Measurements from ENCODE around the gene CD300LD. TPM values are rescaled to one million over a fixed set of nuclear protein-coding genes. Genes with fewer than 3 reads are reported as not detected.

The CD300LD gene
- total and polyA plus RNA-seq, 2 of the 8 experiments (the other 6 are each of a cell fraction or from before 2014, with no cell fraction given), result not detected

- H4K8ac ChIP-seq (ENCODE audit: extremely low read depth, insufficient read depth, low read length), result no peak overlapping the region
- H3K4me1 ChIP-seq (replicated peaks in 1 of 4; ENCODE audit: control insufficient read depth in 3 of 4, insufficient read depth in 4 of 4, low read length in 3 of 4), result no peaks in the 10 kb centered on the region
- no peak overlapping the region for H2BK15ac ChIP-seq (ENCODE audit: low read length)
- no peak overlapping the region for H4K91ac ChIP-seq (replicated peaks; ENCODE audit: insufficient read length, low read length)
- no peak overlapping the region for H2BK120ac ChIP-seq (replicated peaks; ENCODE audit: low read depth, low read length)
- H3K27me3 ChIP-seq (replicated peaks in 1 of 4; ENCODE audit: control insufficient read depth in 3 of 4, extremely low read depth in 1 of 4, insufficient read depth in 3 of 4, low read length in 3 of 4), result no peaks in the 10 kb centered on the region; a peak in 2 of 7 replicates
- H3K79me1 ChIP-seq (ENCODE audit: low read depth, low read length), result no peaks in the 10 kb centered on the region
- H3K27ac ChIP-seq (ENCODE audit: low read depth, low read length), result no peak overlapping the region
- WGBS, 2 experiments (ENCODE audit: extremely low coverage in 1 of 2, insufficient coverage in 1 of 2, insufficient read length in 1 of 2, insufficient replicate concordance in 2 of 2, low coverage in 1 of 2, low lambda C conversion rate in 2 of 2, missing lambda C conversion rate in 1 of 2), result 85% methylated on average over 23 of the region's 23 CpGs; no CpG with 5 or more reads in 1 of the 2 experiments
- no peak for DNase-seq (ENCODE audit: low read depth in 1 of 2, low spot score in 2 of 2)
- H2BK20ac ChIP-seq (ENCODE audit: low read length), result no peak overlapping the region
- no peak overlapping the region for H3K4me2 ChIP-seq (ENCODE audit: insufficient read depth in 1 of 2, low read depth in 2 of 2, low read length in 2 of 2)
- H3K36me3 ChIP-seq (ENCODE audit: control insufficient read depth in 2 of 4, insufficient read depth in 4 of 4, low read length in 3 of 4), result no peaks in the 10 kb centered on the region
- no peak overlapping the region for H4K5ac ChIP-seq (ENCODE audit: insufficient read length, low read depth, low read length)
- H2AFZ ChIP-seq (ENCODE audit: low read length), result no peak overlapping the region
- H3K79me2 ChIP-seq (ENCODE audit: control insufficient read depth in 1 of 2, insufficient read depth in 2 of 2, low read length in 2 of 2), result no peaks in the 10 kb centered on the region
- no peak overlapping the region; the same call in 1 of the 2 replicates for H3K18ac ChIP-seq (ENCODE audit: extremely low read depth, low read length)
- no peak for FAIRE-seq
- H3K9me3 ChIP-seq (ENCODE audit: insufficient read depth in 2 of 2, low read depth in 1 of 2, low read length in 1 of 2), result no peaks in the 10 kb centered on the region
- 0 out of 2 replicates have a peak, but pooled peaks cover 2% of the 10 kb centered on the region for H3K23me2 ChIP-seq (ENCODE audit: low read depth, low read length)
- no peak overlapping the region for H3K14ac ChIP-seq (ENCODE audit: insufficient read length)
- CTCF ChIA-PET (ENCODE audit: partially characterized antibody), result interaction anchor here (1.1 to 1.5 kb wide), 2 partner anchors 24 to 85 kb away, joined by 3 read pairs; no protein-coding TSS in a partner anchor
- POLR2A ChIA-PET (ENCODE audit: partially characterized antibody), result no interaction called here
- H3K4ac ChIP-seq (replicated peaks; ENCODE audit: insufficient read length, low read depth, low read length), result no peak overlapping the region
- H2BK12ac ChIP-seq (ENCODE audit: low read depth, low read length), result no peak overlapping the region
- no peak overlapping the region for H3K23ac ChIP-seq (ENCODE audit: insufficient read length)
- no peak overlapping the region for H3K4me3 ChIP-seq (ENCODE audit: extremely low read depth in 1 of 4, insufficient read depth in 2 of 4, low read depth in 3 of 4, low read length in 4 of 4)
- H4K20me1 ChIP-seq (replicated peaks in 1 of 2; ENCODE audit: control insufficient read depth in 1 of 2, insufficient read depth in 2 of 2, low read length in 2 of 2), result peaks cover 0 to 2% of the 10 kb centered on the region in 2 experiments
- H2BK5ac ChIP-seq (ENCODE audit: low read depth, low read length), result no peak overlapping the region
- H2AK5ac ChIP-seq (ENCODE audit: low read depth, low read length), result no peak overlapping the region
- H3K9ac ChIP-seq (replicated peaks in 1 of 4; ENCODE audit: extremely low read depth in 1 of 4, low read depth in 3 of 4, low read length in 3 of 4), result no peak overlapping the region
- H3K56ac ChIP-seq (replicated peaks; ENCODE audit: insufficient read length, low read depth, low read length), result no peak overlapping the region
- TF ChIP-seq SP1 (IDR thresholded peaks at IDR 0.05; ENCODE audit: low read depth, low read length), result no peak
- no peak for TF ChIP-seq BCL11A (IDR thresholded peaks at IDR 0.05; ENCODE audit: low read depth in 2 of 2, low read length in 2 of 2)
- no peak for TF ChIP-seq KDM5A (IDR thresholded peaks at IDR 0.05; ENCODE audit: low read length)
- TF ChIP-seq GABPA (IDR thresholded peaks at IDR 0.05; ENCODE audit: borderline replicate concordance, insufficient read depth, low read length), result no peak
- TF ChIP-seq RFX5 (IDR thresholded peaks at IDR 0.05; ENCODE audit: borderline replicate concordance, low read depth, low read length), result no peak
- TF ChIP-seq EZH2 (IDR thresholded peaks at IDR 0.05; ENCODE audit: low read depth, low read length, severe bottlenecking), result no peak
- TF ChIP-seq, protein P1, sequence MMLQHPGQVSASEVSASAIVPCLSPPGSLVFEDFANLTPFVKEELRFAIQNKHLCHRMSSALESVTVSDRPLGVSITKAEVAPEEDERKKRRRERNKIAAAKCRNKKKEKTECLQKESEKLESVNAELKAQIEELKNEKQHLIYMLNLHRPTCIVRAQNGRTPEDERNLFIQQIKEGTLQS (IDR thresholded peaks at IDR 0.05; ENCODE audit: insufficient read depth, low read depth, low read length), result no peak
- TF ChIP-seq TCF12 (IDR thresholded peaks at IDR 0.05; ENCODE audit: low read depth, low read length), result no peak
- TF ChIP-seq EGR1 (IDR thresholded peaks at IDR 0.05; ENCODE audit: borderline replicate concordance, low read depth, low read length), result no peak
- no peak for TF ChIP-seq SIN3A (conservative IDR thresholded peaks at IDR 0.05 in 1 of 2, IDR thresholded peaks at IDR 0.05 in 1 of 2; ENCODE audit: low read depth in 1 of 2, low read length in 2 of 2)
- no peak for TF ChIP-seq SIRT6 (IDR thresholded peaks at IDR 0.05; ENCODE audit: low read length)
- TF ChIP-seq BRCA1 (IDR thresholded peaks at IDR 0.05; ENCODE audit: low read depth, low read length), result no peak
Observed at GRCh38 chr17:74541176-74542111, 50.6 kb downstream of the CD300LD start.

Measured in H1 (cell line).